GM12892 (cell line): ENCODE results near the gene NPTXR.

Experiments used
- POLR2A ChIP-seq: IDR thresholded peaks from 2 replicates; pipeline ENCODE4 v1.6.1; 2011; ENCODE audit warnings: low read depth, low read length, control low read depth
- POLR2AphosphoS5 ChIP-seq: IDR thresholded peaks from 2 replicates; pipeline ENCODE4 v1.6.1; 2011; ENCODE audit warnings: low read depth, low read length, control low read depth

- TF ChIP-seq POLR2A (no peak), POLR2AphosphoS5 (no peak)
Observed at GRCh38 chr22:38839686-38840085, 4.1 kb downstream of the NPTXR start.
